ENCODE measurements around the gene COQ4. TPM values are rescaled to one million over a fixed set of nuclear protein-coding genes. Genes with fewer than 3 reads are reported as not detected.

COQ4 gene
- total RNA-seq, 1 experiment from 2014 or later = 45.3 TPM

GRCh38 chr9:128374221-128374675 is 51.6 kb downstream of the COQ4 start:
- Mint-ChIP-seq H3K4me1 (peaks cover 21% of the 10 kb centered on the region), H3K4me3 (no peak overlapping the region), H3K9me3 (no peaks in the 10 kb centered on the region), H3K27ac (no peak overlapping the region), H3K27me3 (ENCODE audit: low read depth) (peaks cover 13% of the 10 kb centered on the region), H3K36me3 (peaks cover 9% of the 10 kb centered on the region)
- DNase-seq (ENCODE audit: low spot score) = no peak
- ATAC-seq = no peak
- CTCF ChIA-PET = no interaction called here
- POLR2A ChIA-PET = interaction anchor here (0.5 kb wide), 1 partner anchor 11 kb away, joined by 3 read pairs; no protein-coding TSS in a partner anchor
- TF ChIP-seq ZNF396 (CRISPR knock-in tag; IDR thresholded peaks at IDR 0.05; ENCODE audit: borderline replicate concordance) (no peak), ZNF263 (CRISPR knock-in tag; IDR thresholded peaks at IDR 0.05; ENCODE audit: low read depth) (no peak), CTCF (IDR thresholded peaks at IDR 0.05) (no peak)

GRCh38 chr9:128375865-128376264 is 53.2 kb downstream of the COQ4 start:
- peaks cover 9% of the 10 kb centered on the region for H3K36me3 Mint-ChIP-seq
- no peak overlapping the region for H3K27ac Mint-ChIP-seq
- peaks cover 17% of the 10 kb centered on the region for H3K27me3 Mint-ChIP-seq (ENCODE audit: low read depth)
- ChIA-PET CTCF (interaction anchor here (1.0 kb wide), 1 partner anchor 14 kb away, joined by 3 read pairs; no protein-coding TSS in a partner anchor), POLR2A (no interaction called here)
- TF ChIP-seq NR2C2 (CRISPR knock-in tag; IDR thresholded peaks at IDR 0.05) = no peak
- TF ChIP-seq ERG (CRISPR knock-in tag; IDR thresholded peaks at IDR 0.05) = no peak
- no peak for TF ChIP-seq JUN (CRISPR knock-in tag; IDR thresholded peaks at IDR 0.05)
- no peak for TF ChIP-seq NFYB (CRISPR knock-in tag; conservative IDR thresholded peaks at IDR 0.05; ENCODE audit: low read depth)
- TF ChIP-seq HMGXB4 (CRISPR knock-in tag; IDR thresholded peaks at IDR 0.05) = no peak
- TF ChIP-seq ZNF317 (CRISPR knock-in tag; IDR thresholded peaks at IDR 0.05; ENCODE audit: borderline replicate concordance, low read depth) = no peak
- TF ChIP-seq ZNF416 (CRISPR knock-in tag; IDR thresholded peaks at IDR 0.05) = no peak
- no peak for TF ChIP-seq FOXJ3 (CRISPR knock-in tag; IDR thresholded peaks at IDR 0.05; ENCODE audit: borderline replicate concordance)
- no peak for TF ChIP-seq SMAD3 (CRISPR knock-in tag; IDR thresholded peaks at IDR 0.05; ENCODE audit: borderline replicate concordance)
- no peak for TF ChIP-seq ATF6 (CRISPR knock-in tag; IDR thresholded peaks at IDR 0.05)
- TF ChIP-seq AFF4 (CRISPR knock-in tag; IDR thresholded peaks at IDR 0.05; ENCODE audit: borderline replicate concordance) = no peak
- no peak for TF ChIP-seq MXD4 (CRISPR knock-in tag; IDR thresholded peaks at IDR 0.05; ENCODE audit: borderline replicate concordance)
- no peak for TF ChIP-seq SOX15 (CRISPR knock-in tag; IDR thresholded peaks at IDR 0.05)
- DNase-seq (ENCODE audit: low spot score) (no peak), ATAC-seq (no peak)
- H3K4me1 Mint-ChIP-seq = peaks cover 13% of the 10 kb centered on the region
- H3K9me3 Mint-ChIP-seq = no peaks in the 10 kb centered on the region
- no peak overlapping the region for H3K4me3 Mint-ChIP-seq
